NCI-H748 (cell line): Measurements from ENCODE around the gene DHX57.
"Not testable (repeated sequence)": the region's sequence is repeated elsewhere in the genome, so short reads cannot be mapped to it uniquely, and the experiment has no call there.

Experiments used
- DNase-seq: peaks from one replicate; lab custom pipeline; 2025; ENCODE audit not compliant: unreplicated experiment; lab: John Stamatoyannopoulos, UW

The DHX57 gene

GRCh38 chr2:38806015-38806732, 69.6 kb downstream of the DHX57 start:
- DNase-seq = no peak

- no peak for DNase-seq
Observed at GRCh38 chr2:38797953-38798352, 77.8 kb downstream of the DHX57 start.

- DNase-seq = no peak
Observed at GRCh38 chr2:38797250-38797676, 78.5 kb downstream of the DHX57 start.

- not testable (repeated sequence) for DNase-seq
Observed at GRCh38 chr2:38795016-38795415, 80.7 kb downstream of the DHX57 start.

- DNase-seq = no peak
Observed at GRCh38 chr2:38794235-38794946, 81.3 kb downstream of the DHX57 start.

GRCh38 chr2:38793511-38793910, 82.2 kb downstream of the DHX57 start:
- no peak for DNase-seq

- DNase-seq = no peak
Observed at GRCh38 chr2:38792751-38793150, 83.0 kb downstream of the DHX57 start.

GRCh38 chr2:38792321-38792720, 83.4 kb downstream of the DHX57 start:
- DNase-seq = not testable (repeated sequence)

- DNase-seq = no peak
Observed at GRCh38 chr2:38791744-38792143, 84.0 kb downstream of the DHX57 start.

GRCh38 chr2:38789691-38790090, 86.0 kb downstream of the DHX57 start:
- no peak for DNase-seq

- no peak for DNase-seq
Observed at GRCh38 chr2:38788306-38788705, 87.4 kb downstream of the DHX57 start.

- no peak for DNase-seq
Observed at GRCh38 chr2:38783586-38783985, 92.1 kb downstream of the DHX57 start.

GRCh38 chr2:38778687-38779082, 97.0 kb downstream of the DHX57 start:
- DNase-seq = no peak

GRCh38 chr2:38776531-38776930, 99.2 kb downstream of the DHX57 start:
- DNase-seq = no peak

GRCh38 chr2:38775921-38776225, 99.9 kb downstream of the DHX57 start:
- no peak for DNase-seq

- no peak for DNase-seq
Observed at GRCh38 chr2:38775097-38775920, 100.4 kb downstream of the DHX57 start.

GRCh38 chr2:38771632-38772031, 104.1 kb downstream of the DHX57 start:
- DNase-seq = no peak

- DNase-seq = no peak
Observed at GRCh38 chr2:38765551-38765950, 110.2 kb downstream of the DHX57 start.

GRCh38 chr2:38765149-38765548, 110.6 kb downstream of the DHX57 start:
- no peak for DNase-seq

GRCh38 chr2:38763728-38764127, 112.0 kb downstream of the DHX57 start:
- no peak for DNase-seq

- no peak for DNase-seq
Observed at GRCh38 chr2:38763228-38763627, 112.5 kb downstream of the DHX57 start.

GRCh38 chr2:38755891-38756290, 119.8 kb downstream of the DHX57 start:
- not testable (repeated sequence) for DNase-seq
